Stimulated activated CD4-positive, alpha-beta T cell treated with anti-CD3 and anti-CD28 coated beads, TNF-alpha, amount 100 ng/mL, for 48 hours (primary cell): ENCODE results near the gene SEC61A2.

Experiments
- DNase-seq, 3 donors: peaks; one replicate each; pipeline ENCODE4 v3.0.0-alpha.2; 2020; ENCODE audit warnings: low read depth in 3 of 3

The SEC61A2 gene

GRCh38 chr10:12196531-12197211 lies 67.2 kb downstream of the SEC61A2 start:
- DNase-seq = no peak

GRCh38 chr10:12198156-12198555 lies 68.7 kb downstream of the SEC61A2 start:
- DNase-seq = no peak

GRCh38 chr10:12200850-12201249 lies 71.4 kb downstream of the SEC61A2 start:
- no peak for DNase-seq

- DNase-seq = no peak
These were observed 72.1 kb downstream of the SEC61A2 start for GRCh38 chr10:12201543-12201942.

GRCh38 chr10:12202226-12202625 lies 72.7 kb downstream of the SEC61A2 start:
- DNase-seq = no peak

GRCh38 chr10:12205082-12205481 lies 75.6 kb downstream of the SEC61A2 start:
- DNase-seq = no peak

GRCh38 chr10:12207114-12207513 lies 77.6 kb downstream of the SEC61A2 start:
- DNase-seq = no peak

- DNase-seq = no peak
These were observed 79.0 kb downstream of the SEC61A2 start for GRCh38 chr10:12208460-12208859.

GRCh38 chr10:12212454-12212853 lies 83.0 kb downstream of the SEC61A2 start:
- DNase-seq = no peak

- no peak for DNase-seq
These were observed 84.1 kb downstream of the SEC61A2 start for GRCh38 chr10:12213621-12214020.

- DNase-seq = no peak
These were observed 84.6 kb downstream of the SEC61A2 start for GRCh38 chr10:12214093-12214492.

- peak in 2 of 3 donors; percentile 16 to 49 for DNase-seq
These were observed 85.3 kb downstream of the SEC61A2 start for GRCh38 chr10:12214763-12215218.
